ENCODE results near the gene SMIM5. TPM values are rescaled to one million over a fixed set of nuclear protein-coding genes. Genes with fewer than 3 reads are reported as not detected.
A peak's percentile ranks its signal among the peaks of the same experiment; 100 is the strongest.

The SMIM5 gene
- total RNA-seq, 1 donor from 2014 or later = 1.7 TPM

GRCh38 chr17:75650874-75651273 is 17.6 kb downstream of the SMIM5 start:
- Mint-ChIP-seq H3K36me3 (ENCODE audit: low read depth) (peaks cover 56% of the 10 kb centered on the region), H3K9me3 (no peaks in the 10 kb centered on the region), H3K4me3 (no peak overlapping the region), H3K27ac (no peak overlapping the region), H3K4me1 (peaks cover 16% of the 10 kb centered on the region), H3K27me3 (no peaks in the 10 kb centered on the region)
- intact Hi-C loops (cut with micrococcal nuclease) = no loop called here
- DNase-seq = no peak
- no peak for ATAC-seq (ENCODE audit: low read depth)
- ChIA-PET CTCF (interaction anchor here (7.0 kb wide), 1 partner anchor 16 kb away, joined by 72 read pairs; the partner anchor contains the start of gene SMIM5), POLR2A (interaction anchor here (0.6 kb wide), 1 partner anchor 38 kb away, joined by 4 read pairs; no protein-coding TSS in a partner anchor)
- TF ChIP-seq CTCF (IDR thresholded peaks at IDR 0.05) = no peak

GRCh38 chr17:75652341-75652740 is 19.1 kb downstream of the SMIM5 start:
- ChIA-PET POLR2A (interaction anchor here (1.1 kb wide), 1 partner anchor 12 kb away, joined by 8 read pairs; no protein-coding TSS in a partner anchor), CTCF (interaction anchor here (0.6 to 7.0 kb wide), 10 partner anchors 14 to 221 kb away, joined by 3 to 72 read pairs (median 4); partner anchors contain the start of genes RECQL5, SAP30BP and SMIM5)
- no peaks in the 10 kb centered on the region for H3K27me3 Mint-ChIP-seq
- ATAC-seq (ENCODE audit: low read depth) = no peak
- no peak for TF ChIP-seq CTCF (IDR thresholded peaks at IDR 0.05)
- DNase-seq = no peak
- H3K4me1 Mint-ChIP-seq = peaks cover 7% of the 10 kb centered on the region
- peaks cover 65% of the 10 kb centered on the region for H3K36me3 Mint-ChIP-seq (ENCODE audit: low read depth)
- intact Hi-C loops (cut with micrococcal nuclease) = no loop called here
- H3K27ac Mint-ChIP-seq = no peak overlapping the region
- no peak overlapping the region for H3K4me3 Mint-ChIP-seq
- H3K9me3 Mint-ChIP-seq = no peaks in the 10 kb centered on the region

GRCh38 chr17:75652934-75653549 is 19.8 kb downstream of the SMIM5 start:
- TF ChIP-seq CTCF (IDR thresholded peaks at IDR 0.05) = no peak
- ChIA-PET POLR2A (interaction anchor here (1.1 to 1.5 kb wide), 2 partner anchors 11 to 14 kb away, joined by 4 to 8 read pairs; partner anchors contain the start of genes RECQL5 and SAP30BP), CTCF (interaction anchor here (0.6 to 7.0 kb wide), 8 partner anchors 13 to 97 kb away, joined by 3 to 72 read pairs (median 4); partner anchors contain the start of genes RECQL5 and SMIM5)
- ATAC-seq (ENCODE audit: low read depth) (peak; percentile 99), DNase-seq (no peak)
- intact Hi-C loops (cut with micrococcal nuclease) = loop anchor here (1.0 kb wide), 1 partner anchor 20 kb away; the partner anchor contains the start of gene SMIM5
- Mint-ChIP-seq H3K4me1 (peaks cover 7% of the 10 kb centered on the region), H3K9me3 (no peaks in the 10 kb centered on the region), H3K4me3 (no peak overlapping the region), H3K27me3 (no peaks in the 10 kb centered on the region), H3K36me3 (ENCODE audit: low read depth) (peaks cover 60% of the 10 kb centered on the region), H3K27ac (peak overlapping the region; percentile 72)

- Mint-ChIP-seq H3K4me1 (peaks cover 7% of the 10 kb centered on the region), H3K4me3 (no peak overlapping the region), H3K36me3 (ENCODE audit: low read depth) (peaks cover 56% of the 10 kb centered on the region), H3K9me3 (no peaks in the 10 kb centered on the region), H3K27me3 (no peaks in the 10 kb centered on the region), H3K27ac (no peak overlapping the region)
- POLR2A ChIA-PET = interaction anchor here (1.5 kb wide), 1 partner anchor 13 kb away, joined by 4 read pairs; the partner anchor contains the start of genes RECQL5 and SAP30BP
- no peak for TF ChIP-seq CTCF (IDR thresholded peaks at IDR 0.05)
- CTCF ChIA-PET = interaction anchor here (1.0 to 7.0 kb wide), 6 partner anchors 9 to 99 kb away, joined by 3 to 72 read pairs (median 5); partner anchors contain the start of gene SMIM5
- DNase-seq (no peak), ATAC-seq (ENCODE audit: low read depth) (no peak)
- intact Hi-C loops (cut with micrococcal nuclease) = no loop called here
Observed at GRCh38 chr17:75654176-75654575, 20.9 kb downstream of the SMIM5 start.

GRCh38 chr17:75658237-75658636 is 25.0 kb downstream of the SMIM5 start:
- H3K4me1 Mint-ChIP-seq = peaks cover 10% of the 10 kb centered on the region
- H3K4me3 Mint-ChIP-seq = no peak overlapping the region
- no peak overlapping the region for H3K27ac Mint-ChIP-seq
- POLR2A ChIA-PET = interaction anchor here (0.6 to 1.7 kb wide), 3 partner anchors 9 to 627 kb away, joined by 6 to 8 read pairs (median 7); partner anchors contain the start of genes RECQL5 and SAP30BP
- intact Hi-C loops (cut with micrococcal nuclease) = no loop called here
- H3K36me3 Mint-ChIP-seq (ENCODE audit: low read depth) = peaks cover 54% of the 10 kb centered on the region
- no peak for TF ChIP-seq CTCF (IDR thresholded peaks at IDR 0.05)
- no peaks in the 10 kb centered on the region for H3K9me3 Mint-ChIP-seq
- CTCF ChIA-PET = interaction anchor here (0.9 to 2.1 kb wide), 6 partner anchors 9 to 92 kb away, joined by 3 to 9 read pairs (median 6); partner anchors contain the start of genes RECQL5, SAP30BP and SMIM5
- no peak for ATAC-seq (ENCODE audit: low read depth)
- DNase-seq = no peak
- no peaks in the 10 kb centered on the region for H3K27me3 Mint-ChIP-seq
